ENCODE data around the gene ADAMTSL1.

Gene ADAMTSL1

DNA sequence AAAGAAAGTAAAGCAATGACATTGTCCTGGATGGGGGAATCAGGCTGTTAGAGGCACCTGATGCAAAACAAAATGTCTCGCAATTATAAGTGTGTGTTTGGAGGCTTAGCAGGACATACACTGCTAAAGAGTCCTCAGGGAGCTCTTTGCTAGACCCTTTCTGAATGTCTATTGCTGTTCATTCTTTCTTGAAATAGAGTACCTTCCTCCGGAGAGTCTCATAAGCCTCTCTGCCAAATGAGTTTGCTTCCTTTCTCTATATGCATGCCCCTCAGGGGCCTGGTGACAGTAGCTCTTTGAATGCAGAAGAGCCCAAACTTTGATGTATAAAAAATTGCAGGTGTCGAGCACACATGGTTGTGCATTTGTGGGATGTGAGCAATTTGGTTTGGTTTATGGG is 26.4 kb upstream of the ADAMTSL1 start:
- no peak for DNase-seq (ENCODE audit: low read depth)
- TF ChIP-seq CTCF (conservative IDR thresholded peaks at IDR 0.05; ENCODE audit: low read depth, low read length): no peak
- H3K4me3 ChIP-seq (ENCODE audit: low read depth, low read length): no peak overlapping the region

DNA sequence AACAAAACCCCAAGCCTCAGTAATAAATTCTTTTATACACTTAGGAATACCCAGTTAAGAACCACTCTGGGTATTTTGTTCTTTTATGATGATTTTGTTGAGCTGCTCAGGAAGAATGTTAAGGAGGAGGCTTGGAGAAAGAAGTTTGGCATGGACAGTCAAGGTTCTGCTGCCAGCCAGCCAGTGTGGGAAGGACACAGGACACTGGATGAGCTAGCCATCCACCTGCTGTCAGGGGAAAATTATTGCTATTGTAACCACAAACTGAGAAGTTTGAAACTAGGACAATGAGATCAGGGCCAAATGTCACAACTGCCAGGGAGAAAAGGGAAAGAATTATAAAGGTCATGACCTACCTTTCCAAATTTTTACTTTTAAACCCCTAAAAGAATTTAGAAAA is 25.9 kb upstream of the ADAMTSL1 start:
- TF ChIP-seq CTCF (conservative IDR thresholded peaks at IDR 0.05; ENCODE audit: low read depth, low read length): no peak
- no peak for DNase-seq (ENCODE audit: low read depth)
- no peak overlapping the region for H3K4me3 ChIP-seq (ENCODE audit: low read depth, low read length)

- peak; percentile 33 for DNase-seq (ENCODE audit: low read depth)
Measured at GRCh38 chr9:18451406-18451805, 22.5 kb upstream of the ADAMTSL1 start.

GRCh38 chr9:18452276-18452675 is 21.7 kb upstream of the ADAMTSL1 start:
- no peak for DNase-seq (ENCODE audit: low read depth)
- no peak overlapping the region for H3K4me3 ChIP-seq (ENCODE audit: low read depth, low read length)
- no peak for TF ChIP-seq CTCF (conservative IDR thresholded peaks at IDR 0.05; ENCODE audit: low read depth, low read length)

More at GRCh38 chr9:18451406-18451805, 22.5 kb upstream of the ADAMTSL1 start:
- no peak for TF ChIP-seq CTCF (conservative IDR thresholded peaks at IDR 0.05; ENCODE audit: low read depth, low read length)
- H3K4me3 ChIP-seq (ENCODE audit: low read depth, low read length): no peak overlapping the region

DNA sequence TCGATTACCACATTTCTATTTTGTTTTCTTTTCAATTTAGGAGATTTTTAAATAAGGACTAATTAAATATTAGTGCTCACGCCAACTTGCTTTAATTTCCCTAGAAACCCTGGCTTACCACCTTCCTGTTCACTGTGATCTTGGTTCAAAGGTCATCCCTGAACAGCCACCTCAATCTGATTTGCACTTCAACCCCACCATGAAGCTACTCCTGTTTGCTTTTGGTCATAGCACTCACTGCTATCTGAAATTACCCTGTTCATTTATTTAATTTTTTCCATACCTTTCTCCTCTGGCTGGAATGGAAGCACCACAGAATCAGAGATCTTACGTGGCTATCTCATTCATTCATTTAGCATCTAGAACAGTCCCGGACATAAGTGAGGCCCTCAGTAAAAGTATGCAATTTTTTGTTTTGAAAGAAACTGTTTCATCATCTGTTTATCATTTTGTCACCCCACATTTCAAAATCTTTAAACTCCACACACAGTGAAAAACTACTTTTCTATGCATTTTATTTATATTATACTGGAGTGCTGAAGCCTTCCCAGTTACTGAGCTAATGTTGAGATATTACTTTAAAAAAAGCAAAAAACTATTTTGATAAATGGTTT is 17.2 kb upstream of the ADAMTSL1 start:
- no peak overlapping the region for H3K4me3 ChIP-seq (ENCODE audit: low read depth, low read length)
- TF ChIP-seq CTCF (conservative IDR thresholded peaks at IDR 0.05; ENCODE audit: low read depth, low read length): no peak
- DNase-seq (ENCODE audit: low read depth): no peak

GRCh38 chr9:18457510-18457909 is 16.4 kb upstream of the ADAMTSL1 start:
- TF ChIP-seq CTCF (conservative IDR thresholded peaks at IDR 0.05; ENCODE audit: low read depth, low read length): no peak
- peak; percentile 17 for DNase-seq (ENCODE audit: low read depth)
- no peak overlapping the region for H3K4me3 ChIP-seq (ENCODE audit: low read depth, low read length)

GRCh38 chr9:18459962-18460584 is 13.9 kb upstream of the ADAMTSL1 start:
- H3K4me3 ChIP-seq (ENCODE audit: low read depth, low read length): no peak overlapping the region
- no peak for TF ChIP-seq CTCF (conservative IDR thresholded peaks at IDR 0.05; ENCODE audit: low read depth, low read length)
- peak; percentile 84 for DNase-seq (ENCODE audit: low read depth)
